ENCODE results near the gene KCNH1. TPM values are rescaled to one million over a fixed set of nuclear protein-coding genes. Genes with fewer than 3 reads are reported as not detected.

KCNH1 gene
- total RNA-seq, 1 donor: 41.3 TPM

DNA sequence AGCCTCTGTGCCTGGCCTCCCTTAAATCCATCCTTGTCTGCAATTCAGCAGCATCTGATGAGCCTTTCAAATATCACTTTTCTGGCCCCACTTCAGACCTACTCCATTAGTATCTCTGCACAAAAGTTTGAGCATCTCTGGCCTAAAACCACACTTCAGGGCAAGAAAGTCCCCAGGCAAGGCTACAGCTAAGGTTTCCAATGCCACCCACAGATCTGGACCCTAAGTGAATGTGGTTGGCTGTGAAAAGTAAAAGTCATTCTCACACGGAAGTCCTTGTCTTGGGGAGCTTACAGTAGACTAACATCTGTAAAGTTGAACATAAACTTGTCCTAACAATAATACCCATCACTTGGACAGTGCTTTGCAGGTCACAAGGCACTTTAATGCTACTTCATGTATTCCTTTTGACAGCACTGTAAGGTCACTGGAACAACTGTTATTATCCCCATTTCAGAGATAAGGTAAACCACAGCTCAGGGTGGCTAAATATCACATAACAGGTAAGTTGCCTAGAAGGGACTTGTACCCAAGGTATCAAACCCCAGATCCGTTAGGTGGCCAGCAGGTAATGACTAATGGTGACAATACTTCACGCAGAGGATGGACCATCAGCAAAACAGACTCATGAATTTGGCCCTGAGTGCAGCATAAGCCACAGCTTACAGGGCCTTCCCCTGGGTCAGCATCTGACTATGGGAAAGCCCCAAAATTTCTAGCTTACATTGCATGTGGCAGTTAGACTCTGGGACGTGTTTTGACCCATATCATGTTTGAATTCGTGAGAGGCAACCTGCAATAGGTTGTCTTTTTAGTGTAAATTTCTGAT lies 449.3 kb downstream of the KCNH1 start:
- Histone ChIP-seq H3K9me3 (ENCODE audit: low read depth, low read length) (no peaks in the 10 kb centered on the region), H3K4me2 (ENCODE audit: insufficient read depth, low read length) (no peak overlapping the region), H3K4me1 (ENCODE audit: insufficient read depth, low read length) (peaks cover 27% of the 10 kb centered on the region), H3K4me3 (ENCODE audit: insufficient read depth, low read length) (no peak overlapping the region), H2AFZ (ENCODE audit: low read length) (no peak overlapping the region), H3K36me3 (ENCODE audit: insufficient read depth, low read length) (peaks cover 3% of the 10 kb centered on the region), H4K20me1 (ENCODE audit: insufficient read depth, low read length) (no peaks in the 10 kb centered on the region), H3K79me2 (ENCODE audit: insufficient read depth, low read length) (no peaks in the 10 kb centered on the region), H3K27ac (ENCODE audit: low read depth, low read length) (no peak overlapping the region), H3K27me3 (ENCODE audit: insufficient read depth, low read length) (no peaks in the 10 kb centered on the region)
- TF ChIP-seq, protein P1, sequence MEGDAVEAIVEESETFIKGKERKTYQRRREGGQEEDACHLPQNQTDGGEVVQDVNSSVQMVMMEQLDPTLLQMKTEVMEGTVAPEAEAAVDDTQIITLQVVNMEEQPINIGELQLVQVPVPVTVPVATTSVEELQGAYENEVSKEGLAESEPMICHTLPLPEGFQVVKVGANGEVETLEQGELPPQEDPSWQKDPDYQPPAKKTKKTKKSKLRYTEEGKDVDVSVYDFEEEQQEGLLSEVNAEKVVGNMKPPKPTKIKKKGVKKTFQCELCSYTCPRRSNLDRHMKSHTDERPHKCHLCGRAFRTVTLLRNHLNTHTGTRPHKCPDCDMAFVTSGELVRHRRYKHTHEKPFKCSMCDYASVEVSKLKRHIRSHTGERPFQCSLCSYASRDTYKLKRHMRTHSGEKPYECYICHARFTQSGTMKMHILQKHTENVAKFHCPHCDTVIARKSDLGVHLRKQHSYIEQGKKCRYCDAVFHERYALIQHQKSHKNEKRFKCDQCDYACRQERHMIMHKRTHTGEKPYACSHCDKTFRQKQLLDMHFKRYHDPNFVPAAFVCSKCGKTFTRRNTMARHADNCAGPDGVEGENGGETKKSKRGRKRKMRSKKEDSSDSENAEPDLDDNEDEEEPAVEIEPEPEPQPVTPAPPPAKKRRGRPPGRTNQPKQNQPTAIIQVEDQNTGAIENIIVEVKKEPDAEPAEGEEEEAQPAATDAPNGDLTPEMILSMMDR (IDR thresholded peaks at IDR 0.05; ENCODE audit: extremely low read depth, low read depth, low read length): no peak
- DNase-seq (ENCODE audit: insufficient read length, low spot score, missing footprints): peak; percentile 77

DNA sequence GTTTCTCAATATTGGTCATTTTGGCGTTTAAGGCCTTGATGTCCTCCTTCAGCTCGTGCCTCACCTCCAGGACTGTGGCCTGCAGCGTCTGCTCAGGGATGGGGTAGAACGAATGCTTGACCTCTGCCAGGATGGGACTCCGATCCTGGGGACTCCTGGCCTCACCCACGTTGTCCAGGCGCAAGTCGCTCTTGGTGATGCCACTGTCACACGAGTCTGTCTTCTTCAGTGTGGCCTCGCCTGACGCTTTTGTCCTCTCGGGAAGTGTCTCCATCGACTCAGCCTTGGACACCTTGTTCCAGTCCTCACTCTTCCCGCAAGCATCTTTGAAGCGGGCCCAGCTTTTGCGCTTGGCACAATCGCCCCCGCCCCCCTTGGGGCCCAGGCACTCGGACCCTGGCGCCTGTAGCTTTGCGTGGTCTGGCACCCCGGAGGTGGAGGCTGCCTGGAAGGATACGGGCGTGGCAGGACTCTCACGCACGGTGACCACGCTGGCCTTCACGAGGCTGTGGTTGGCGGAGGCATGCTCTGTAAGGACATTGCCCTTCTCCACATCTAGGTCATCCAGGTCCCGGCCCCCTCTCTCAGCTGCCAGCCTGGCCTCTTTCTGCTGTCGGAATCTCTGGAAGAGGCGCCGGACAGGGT lies 450.4 kb downstream of the KCNH1 start:
- H3K4me3 ChIP-seq (ENCODE audit: insufficient read depth, low read length): no peak overlapping the region
- H3K9me3 ChIP-seq (ENCODE audit: low read depth, low read length): no peaks in the 10 kb centered on the region
- no peaks in the 10 kb centered on the region for H3K27me3 ChIP-seq (ENCODE audit: insufficient read depth, low read length)
- peaks cover 3% of the 10 kb centered on the region for H3K36me3 ChIP-seq (ENCODE audit: insufficient read depth, low read length)
- H3K4me2 ChIP-seq (ENCODE audit: insufficient read depth, low read length): no peak overlapping the region
- no peak overlapping the region for H2AFZ ChIP-seq (ENCODE audit: low read length)
- DNase-seq (ENCODE audit: insufficient read length, low spot score, missing footprints): peak; percentile 57
- H3K79me2 ChIP-seq (ENCODE audit: insufficient read depth, low read length): no peaks in the 10 kb centered on the region
- peaks cover 16% of the 10 kb centered on the region for H3K4me1 ChIP-seq (ENCODE audit: insufficient read depth, low read length)
- H3K27ac ChIP-seq (ENCODE audit: low read depth, low read length): no peak overlapping the region
- H4K20me1 ChIP-seq (ENCODE audit: insufficient read depth, low read length): no peaks in the 10 kb centered on the region
- TF ChIP-seq, protein P1 (IDR thresholded peaks at IDR 0.05; ENCODE audit: extremely low read depth, low read depth, low read length): no peak

DNA sequence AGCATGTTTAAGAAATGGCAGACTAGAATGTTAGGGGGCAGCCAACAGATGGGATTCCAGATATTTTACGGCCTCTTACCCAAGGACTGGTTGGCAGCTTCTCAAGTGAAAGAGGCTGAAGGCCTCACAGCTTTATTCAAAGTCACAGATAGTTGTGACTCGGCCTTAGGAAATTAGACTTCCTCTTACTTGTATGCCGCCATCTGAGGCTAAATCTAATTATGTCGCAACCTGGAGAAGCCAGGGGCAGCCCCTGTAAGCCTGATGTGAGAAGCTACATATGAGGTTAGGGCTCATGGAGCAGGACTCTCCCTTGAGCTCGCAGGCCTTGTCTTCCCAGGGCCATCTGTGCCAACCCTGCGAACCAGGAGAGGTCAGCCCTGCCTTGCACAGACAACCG lies 452.8 kb downstream of the KCNH1 start:
- no peaks in the 10 kb centered on the region for H4K20me1 ChIP-seq (ENCODE audit: insufficient read depth, low read length)
- H3K4me2 ChIP-seq (ENCODE audit: insufficient read depth, low read length): no peak overlapping the region
- no peak overlapping the region for H2AFZ ChIP-seq (ENCODE audit: low read length)
- no peaks in the 10 kb centered on the region for H3K79me2 ChIP-seq (ENCODE audit: insufficient read depth, low read length)
- peaks cover 3% of the 10 kb centered on the region for H3K36me3 ChIP-seq (ENCODE audit: insufficient read depth, low read length)
- TF ChIP-seq, protein P1 (IDR thresholded peaks at IDR 0.05; ENCODE audit: extremely low read depth, low read depth, low read length): no peak
- no peak overlapping the region for H3K4me3 ChIP-seq (ENCODE audit: insufficient read depth, low read length)
- no peaks in the 10 kb centered on the region for H3K9me3 ChIP-seq (ENCODE audit: low read depth, low read length)
- H3K27me3 ChIP-seq (ENCODE audit: insufficient read depth, low read length): no peaks in the 10 kb centered on the region
- no peak overlapping the region for H3K27ac ChIP-seq (ENCODE audit: low read depth, low read length)
- no peaks in the 10 kb centered on the region for H3K4me1 ChIP-seq (ENCODE audit: insufficient read depth, low read length)
- no peak for DNase-seq (ENCODE audit: insufficient read length, low spot score, missing footprints)

DNA sequence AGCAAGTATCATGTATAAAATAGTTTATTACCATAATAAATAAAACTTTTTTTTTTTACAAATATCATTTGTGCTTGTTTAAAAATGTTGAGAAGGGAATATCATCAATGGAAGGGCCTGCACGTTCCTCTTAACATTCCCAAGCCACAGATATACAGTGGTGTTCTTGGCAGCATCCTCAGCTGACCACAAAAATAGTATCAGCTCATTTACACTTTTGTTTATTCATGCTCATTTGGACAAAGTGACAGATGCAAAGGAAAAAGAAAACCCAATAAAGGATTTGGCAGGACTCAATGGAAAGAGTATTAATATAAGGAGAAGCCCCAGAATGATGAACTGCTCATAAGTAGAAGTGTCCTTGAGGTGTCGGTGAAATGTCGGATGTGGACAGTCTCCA lies 455.6 kb downstream of the KCNH1 start:
- no peak overlapping the region for H3K4me3 ChIP-seq (ENCODE audit: insufficient read depth, low read length)
- TF ChIP-seq, protein P1 (IDR thresholded peaks at IDR 0.05; ENCODE audit: extremely low read depth, low read depth, low read length): no peak
- H3K4me2 ChIP-seq (ENCODE audit: insufficient read depth, low read length): no peak overlapping the region
- H3K9me3 ChIP-seq (ENCODE audit: low read depth, low read length): no peaks in the 10 kb centered on the region
- H4K20me1 ChIP-seq (ENCODE audit: insufficient read depth, low read length): no peaks in the 10 kb centered on the region
- peaks cover 3% of the 10 kb centered on the region for H3K36me3 ChIP-seq (ENCODE audit: insufficient read depth, low read length)
- H3K79me2 ChIP-seq (ENCODE audit: insufficient read depth, low read length): no peaks in the 10 kb centered on the region
- no peak overlapping the region for H3K27ac ChIP-seq (ENCODE audit: low read depth, low read length)
- no peaks in the 10 kb centered on the region for H3K4me1 ChIP-seq (ENCODE audit: insufficient read depth, low read length)
- H2AFZ ChIP-seq (ENCODE audit: low read length): no peak overlapping the region
- no peaks in the 10 kb centered on the region for H3K27me3 ChIP-seq (ENCODE audit: insufficient read depth, low read length)
- DNase-seq (ENCODE audit: insufficient read length, low spot score, missing footprints): no peak
